Skeletal muscle tissue (tissue), 4 donors: Measurements from ENCODE around the gene NPIPB4. TPM values are rescaled to one million over a fixed set of nuclear protein-coding genes. Genes with fewer than 3 reads are reported as not detected.
"Not testable (repeated sequence)": the region's sequence is repeated elsewhere in the genome, so short reads cannot be mapped to it uniquely, and the experiment has no call there.

Experiments
- H3K27ac ChIP-seq: one replicate; pipeline ENCODE4 v1.7.0; 2013; ENCODE audit warnings: mild to moderate bottlenecking, low read depth, low read length, inconsistent platforms
- H3K27me3 ChIP-seq, 3 donors: one replicate each; pipeline ENCODE4 v1.7.0; 2013; ENCODE audit warnings: low read length in 3 of 3; ENCODE audit not compliant: control insufficient read depth in 3 of 3, insufficient read depth in 3 of 3
- H3K36me3 ChIP-seq, 3 donors: one replicate each; pipeline ENCODE4 v1.7.0; 2013; ENCODE audit warnings: low read length in 3 of 3; ENCODE audit not compliant: control insufficient read depth in 3 of 3, insufficient read depth in 3 of 3
- H3K4me1 ChIP-seq, 3 donors: one replicate each; pipeline ENCODE4 v1.7.0; 2013; ENCODE audit warnings: low read length in 3 of 3, mild to moderate bottlenecking in 3 of 3; ENCODE audit not compliant: control insufficient read depth in 3 of 3, insufficient read depth in 3 of 3
- H3K4me3 ChIP-seq, 3 donors: one replicate each; pipeline ENCODE4 v1.7.0; 2013; ENCODE audit warnings: low read length in 3 of 3
- H3K9ac ChIP-seq, 3 donors: one replicate each; pipeline ENCODE4 v1.7.0; 2013; ENCODE audit warnings: low read length in 3 of 3, mild to moderate bottlenecking in 3 of 3, moderate library complexity in 2 of 3, low read depth in 1 of 3
- H3K9me3 ChIP-seq, 3 donors: one replicate each; pipeline ENCODE4 v1.7.0; 2013; ENCODE audit warnings: low read length in 3 of 3; ENCODE audit not compliant: control insufficient read depth in 3 of 3
- total RNA-seq: library from RNA; depleted of rRNA; stranded (reverse); fragments of >200 nt; gene quantifications from one replicate; pipeline ENCODE4 v1.2.3, GENCODE V29; 2014
- donor health status: Osteomylitis.

NPIPB4 gene
- total RNA-seq, 1 donor from 2014 or later, result 8.4 TPM

DNA sequence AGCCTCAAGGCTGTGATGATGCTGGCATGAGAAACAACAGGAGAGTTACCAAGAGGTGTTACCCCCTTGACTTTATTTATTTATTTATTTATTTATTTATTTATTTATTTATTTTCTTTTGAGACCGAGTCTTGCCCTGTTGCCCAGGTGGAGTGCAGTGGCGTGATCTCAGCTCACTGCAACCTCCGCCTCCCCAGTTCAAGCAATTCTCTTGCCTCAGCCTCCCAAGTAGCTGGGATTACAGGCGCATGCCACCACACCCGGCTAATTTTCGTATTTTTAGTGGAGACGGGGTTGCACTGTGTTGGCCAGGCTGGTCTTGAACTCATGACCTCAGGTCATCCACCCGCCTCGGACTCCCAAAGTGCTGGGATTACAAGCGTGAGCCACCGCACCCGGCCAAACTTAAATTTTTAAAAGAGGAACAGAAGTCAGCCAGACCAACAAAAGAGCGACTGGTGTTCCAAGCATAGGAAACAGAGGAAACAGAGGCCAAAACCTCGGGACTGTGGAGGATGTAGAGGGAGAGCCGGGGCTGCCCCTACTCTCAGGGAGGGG is 36.6 kb downstream of the NPIPB4 start:
- not testable (repeated sequence) for H3K4me1 ChIP-seq, H3K27me3 ChIP-seq, H3K27ac ChIP-seq, H3K9me3 ChIP-seq, H3K36me3 ChIP-seq
- H3K9ac ChIP-seq, result peak overlapping the region in 1 of 3 donors; percentile 45
- peak overlapping the region in 2 of 3 donors; percentile 75 to 78 for H3K4me3 ChIP-seq

DNA sequence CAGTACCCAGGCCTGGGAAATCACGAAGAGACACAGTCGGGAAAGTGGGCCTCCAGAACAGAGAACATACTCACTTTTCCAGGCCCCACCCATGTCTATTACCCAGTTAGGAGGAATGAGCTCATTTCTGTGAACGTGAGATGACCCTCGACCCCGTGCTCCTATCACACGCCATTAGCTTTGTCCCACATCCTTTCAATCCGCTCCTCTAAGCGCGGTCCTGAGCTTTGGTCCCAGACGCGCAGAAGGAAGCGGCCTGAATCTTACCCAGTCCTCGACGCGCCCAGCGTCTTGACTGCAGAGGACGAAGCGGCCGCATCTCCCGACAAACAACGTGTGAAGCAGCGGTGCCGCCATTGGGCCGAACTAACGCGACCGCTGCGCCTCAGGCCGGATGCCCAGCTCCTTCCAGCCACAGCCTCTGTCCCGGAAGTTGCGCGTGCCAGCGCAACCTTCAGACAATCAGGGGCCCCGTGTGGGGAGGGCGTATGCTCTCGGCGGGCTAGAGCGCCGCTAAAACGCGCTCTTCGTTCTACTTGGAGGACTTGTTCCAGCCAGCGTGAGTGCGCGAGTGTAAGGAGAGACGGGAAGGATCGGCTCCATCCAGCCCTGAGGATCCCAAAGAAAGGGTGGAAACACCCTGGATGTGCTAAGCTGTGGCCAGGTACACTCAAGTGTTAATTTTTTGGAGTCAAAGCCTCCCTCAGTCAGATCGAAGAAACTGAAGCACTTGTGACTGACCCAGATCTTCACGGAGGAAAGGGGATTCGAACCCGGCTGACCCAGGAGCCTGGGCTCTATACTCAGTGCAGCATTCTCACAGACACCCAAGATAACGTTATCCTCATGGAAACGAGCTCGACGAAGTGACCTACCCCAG is 37.3 kb downstream of the NPIPB4 start:
- not testable (repeated sequence) for H3K27me3 ChIP-seq, H3K36me3 ChIP-seq, H3K9me3 ChIP-seq, H3K4me1 ChIP-seq
- peak overlapping the region; percentile 45 to 71 (median 68) for H3K9ac ChIP-seq
- peak overlapping the region; percentile 68 to 78 (median 75) for H3K4me3 ChIP-seq
- H3K27ac ChIP-seq, result peak overlapping the region; percentile 40

DNA sequence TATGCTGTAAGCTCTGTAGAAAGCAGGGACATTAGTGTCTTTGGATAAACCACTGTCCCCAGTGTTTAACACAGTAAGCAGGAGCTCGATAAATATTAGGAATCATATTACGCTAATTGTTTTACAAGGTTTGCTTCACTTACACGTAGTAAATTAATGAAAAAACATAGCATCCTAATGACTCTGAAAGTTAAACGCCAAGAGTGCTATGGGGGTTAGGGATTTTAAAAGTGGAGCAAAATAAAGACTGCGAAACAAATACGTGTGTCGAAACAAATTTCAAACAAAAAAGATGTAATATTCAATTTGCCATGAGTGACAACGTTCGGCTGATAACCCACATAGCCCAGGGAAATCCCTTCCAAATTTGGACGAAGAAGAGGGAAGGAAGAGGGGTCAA is 37.9 kb downstream of the NPIPB4 start:
- Histone ChIP-seq H3K4me3 (peak overlapping the region in 2 of 3 donors; percentile 75 to 78), H3K27ac (peak overlapping the region; percentile 40)
- not testable (repeated sequence) for H3K9ac ChIP-seq, H3K9me3 ChIP-seq, H3K4me1 ChIP-seq, H3K27me3 ChIP-seq, H3K36me3 ChIP-seq

DNA sequence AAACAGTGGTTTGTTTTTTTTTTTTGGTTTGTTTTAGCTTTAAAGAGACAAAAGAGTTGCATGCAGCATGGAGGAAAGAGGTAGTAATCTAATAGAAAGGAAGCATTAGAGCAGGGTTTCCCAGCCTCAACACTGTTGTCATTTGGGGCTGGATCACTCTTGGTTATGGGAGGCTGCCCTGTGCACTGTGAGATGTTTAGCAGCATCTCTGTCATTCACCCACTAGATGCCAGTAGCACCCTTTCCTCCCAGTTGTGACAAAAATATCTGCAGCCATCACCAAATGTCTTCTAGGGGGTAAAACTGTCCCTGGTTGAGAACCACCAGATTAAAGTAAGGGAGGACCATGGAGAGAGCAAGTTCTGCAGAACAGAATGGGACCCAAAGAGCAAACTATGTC is 40.5 kb downstream of the NPIPB4 start:
- not testable (repeated sequence) for H3K9ac ChIP-seq, H3K9me3 ChIP-seq, H3K4me1 ChIP-seq

DNA sequence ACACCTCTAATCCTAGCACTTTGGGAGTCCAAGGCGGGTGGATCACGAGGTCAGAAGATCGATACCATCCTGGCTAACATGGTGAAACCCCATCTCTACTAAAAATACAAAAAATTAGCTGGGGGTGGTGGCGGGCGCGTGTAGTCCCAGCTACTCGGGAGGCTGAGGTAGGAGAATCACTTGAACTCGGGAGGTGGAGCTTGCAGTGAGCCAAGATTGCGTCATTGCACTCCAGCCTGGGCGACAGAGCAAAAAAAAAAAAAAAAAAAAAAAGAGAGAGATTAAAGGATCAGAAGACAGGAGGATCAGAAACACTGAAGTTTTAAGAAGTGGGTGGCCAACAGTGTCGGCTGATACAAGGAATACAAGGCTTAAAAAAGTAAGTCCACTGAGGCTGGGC is 41.9 kb downstream of the NPIPB4 start:
- H3K4me3 ChIP-seq, H3K9me3 ChIP-seq, H3K4me1 ChIP-seq, H3K27ac ChIP-seq, H3K36me3 ChIP-seq, H3K27me3 ChIP-seq, H3K9ac ChIP-seq: not testable (repeated sequence)

More for the DNA sequence above, 40.5 kb downstream of the NPIPB4 start:
- not testable (repeated sequence) for H3K27me3 ChIP-seq, H3K27ac ChIP-seq, H3K36me3 ChIP-seq, H3K4me3 ChIP-seq

DNA sequence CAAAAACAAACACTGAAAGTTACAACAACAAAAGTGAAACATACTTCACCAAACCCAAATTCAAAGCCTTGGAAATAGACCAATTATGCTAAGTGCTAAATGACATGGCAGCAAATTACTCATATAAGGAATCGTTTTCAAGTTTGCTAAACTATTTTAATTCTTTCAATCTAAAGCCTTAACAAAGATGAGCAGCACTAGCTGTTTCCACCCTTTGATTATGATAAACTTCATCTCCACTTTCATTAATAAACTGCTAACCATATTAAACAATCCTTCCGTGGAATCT is 55.2 kb downstream of the NPIPB4 start:
- H3K27ac ChIP-seq, H3K27me3 ChIP-seq, H3K4me1 ChIP-seq, H3K4me3 ChIP-seq, H3K9ac ChIP-seq, H3K36me3 ChIP-seq, H3K9me3 ChIP-seq: not testable (repeated sequence)

DNA sequence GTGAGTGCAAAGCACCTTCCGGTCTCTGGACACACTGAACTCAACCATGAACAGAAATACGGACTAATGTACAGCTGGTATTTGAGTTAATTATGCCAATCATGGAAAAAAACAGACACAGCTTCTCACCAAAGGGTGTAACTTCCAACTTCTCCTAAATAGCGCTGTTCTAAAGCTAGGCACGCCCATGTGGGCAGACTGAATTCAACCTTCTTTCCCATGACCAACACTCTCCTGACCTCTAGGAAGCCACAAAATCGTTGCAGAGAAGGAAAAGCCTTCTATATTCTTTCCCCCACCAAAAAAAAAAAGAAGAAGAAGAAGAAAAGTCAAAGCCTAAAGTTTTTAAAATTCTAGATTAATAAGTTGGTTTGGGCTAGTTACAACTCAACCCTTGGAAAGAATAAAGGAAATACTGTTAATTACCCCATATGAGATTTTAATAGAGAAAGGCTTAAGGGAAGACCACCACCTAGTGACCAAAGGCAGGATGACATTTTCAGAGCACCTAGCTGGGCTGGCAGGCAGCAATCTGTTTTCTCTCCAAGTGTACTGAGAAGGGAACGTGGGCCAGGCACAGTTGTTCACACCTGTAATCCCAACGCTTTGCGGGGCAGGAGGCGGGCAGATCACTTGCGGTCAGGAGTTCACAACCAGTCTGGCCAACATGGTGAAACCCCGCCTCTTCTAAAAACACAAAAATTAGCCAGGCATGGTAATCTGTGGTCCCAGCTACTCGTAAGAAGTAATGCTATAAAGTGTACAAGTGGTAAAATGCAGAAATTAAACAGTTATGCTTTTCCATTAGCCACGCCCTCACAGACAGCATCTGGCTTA is 55.8 kb downstream of the NPIPB4 start:
- not testable (repeated sequence) for H3K9me3 ChIP-seq, H3K4me3 ChIP-seq, H3K36me3 ChIP-seq, H3K27ac ChIP-seq, H3K9ac ChIP-seq, H3K27me3 ChIP-seq, H3K4me1 ChIP-seq

DNA sequence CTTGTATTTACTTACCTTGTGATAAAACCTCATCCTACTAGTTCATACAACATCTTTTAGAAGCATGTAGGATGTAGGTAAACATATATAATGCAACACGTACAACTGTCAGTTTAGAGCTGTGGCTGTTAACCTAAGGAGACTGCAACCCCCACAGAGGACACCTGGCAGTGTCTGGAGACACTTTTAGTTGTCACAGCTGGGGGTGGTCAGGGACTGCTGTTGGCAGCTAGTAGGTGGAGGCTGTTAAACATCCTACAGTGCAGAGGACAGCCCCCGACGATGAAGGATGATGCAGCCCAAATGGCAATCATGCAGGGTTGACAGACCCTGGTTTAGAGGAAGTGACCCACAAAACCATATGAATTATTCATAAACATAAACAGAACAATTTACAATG is 59.0 kb downstream of the NPIPB4 start:
- H3K36me3 ChIP-seq, H3K9ac ChIP-seq, H3K4me1 ChIP-seq, H3K27me3 ChIP-seq, H3K9me3 ChIP-seq, H3K27ac ChIP-seq, H3K4me3 ChIP-seq: not testable (repeated sequence)

DNA sequence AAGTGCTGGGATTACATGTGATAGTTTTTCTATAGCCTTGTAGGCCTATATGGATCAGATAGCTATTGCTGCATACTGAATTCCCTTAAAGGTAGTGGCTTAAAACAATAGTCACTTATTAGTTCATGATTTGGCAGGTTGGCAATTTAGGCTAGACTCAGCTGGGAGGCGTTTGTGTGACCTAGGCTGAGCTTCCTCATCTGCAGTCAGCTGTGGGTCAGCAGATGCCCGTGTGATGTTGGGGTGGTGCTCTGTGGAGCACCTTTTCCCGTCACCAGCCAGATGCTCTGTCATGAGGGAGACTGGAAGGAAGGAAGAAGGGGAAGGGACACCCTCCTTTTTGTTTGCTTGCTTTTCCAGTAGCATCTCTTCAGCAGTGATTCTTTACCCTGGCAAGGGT is 64.2 kb downstream of the NPIPB4 start:
- H3K27me3 ChIP-seq, H3K9me3 ChIP-seq, H3K4me1 ChIP-seq, H3K4me3 ChIP-seq, H3K27ac ChIP-seq, H3K9ac ChIP-seq, H3K36me3 ChIP-seq: not testable (repeated sequence)

DNA sequence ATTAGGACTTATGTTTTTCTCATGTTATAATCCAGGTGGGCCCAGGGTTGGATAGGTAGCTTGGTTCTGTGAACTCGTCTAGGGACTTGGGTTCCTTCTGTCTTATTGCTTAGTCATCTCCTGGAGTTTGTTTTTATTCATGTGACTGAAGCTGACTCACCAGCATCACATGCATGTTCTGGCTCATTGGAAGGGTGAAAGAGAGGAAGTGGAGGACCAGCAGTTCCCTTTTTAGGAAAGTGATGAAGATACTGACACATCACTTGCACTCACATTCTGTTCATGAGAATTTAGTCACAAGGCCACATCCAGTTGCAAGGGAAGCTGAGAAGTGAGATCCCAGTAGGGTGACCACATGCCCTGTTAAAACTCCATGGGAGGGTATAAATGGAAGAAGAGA is 67.0 kb downstream of the NPIPB4 start:
- not testable (repeated sequence) for H3K36me3 ChIP-seq, H3K4me3 ChIP-seq, H3K27ac ChIP-seq, H3K27me3 ChIP-seq, H3K9me3 ChIP-seq, H3K4me1 ChIP-seq, H3K9ac ChIP-seq
